Keratinocyte (primary cell): ENCODE data around the gene ATP2B2.

Source experiments
- CTCF ChIP-seq, 3 experiments: IDR thresholded peaks in 1 of 3; conservative IDR thresholded peaks in 1 of 3; optimal IDR thresholded peaks in 1 of 3; 2 replicates in 2 of 3; 3 replicates in 1 of 3; pipeline versions ENCODE3 to v1.5.1; 2011; ENCODE audit warnings: low read length in 3 of 3, mild to moderate bottlenecking in 3 of 3, moderate library complexity in 2 of 3, control low read depth in 1 of 3, inconsistent platforms in 1 of 3; ENCODE audit not compliant: insufficient read depth in 2 of 3; ENCODE audit errors: extremely low read depth in 1 of 3
- EZH2 ChIP-seq: IDR thresholded peaks from one replicate; pipeline ENCODE4 v1.6.1; 2012; ENCODE audit warnings: inconsistent platforms, mild to moderate bottlenecking, low read length, moderate library complexity

GRCh38 chr3:10332481-10333348 is 172.7 kb downstream of the ATP2B2 start:
- TF ChIP-seq CTCF (optimal IDR thresholded peaks at IDR 0.05 in 1 of 3, IDR thresholded peaks at IDR 0.05 in 1 of 3, conservative IDR thresholded peaks at IDR 0.05 in 1 of 3; ENCODE audit: extremely low read depth in 1 of 3, insufficient read depth in 2 of 3, low read length in 3 of 3), result no peak
- TF ChIP-seq EZH2, result no peak
